Uterus (tissue), 4 donors: ENCODE data around the gene BGN. TPM values are rescaled to one million over a fixed set of nuclear protein-coding genes. Genes with fewer than 3 reads are reported as not detected.

Experiments
- DNase-seq, 2 donors: peaks; one replicate each; pipeline ENCODE4 v3.0.0-alpha.2; 2019 to 2020
- H3K27ac ChIP-seq, 2 donors: fragments of 200-600 bp; sonication (generic); 1 replicate in 1 of 2; 2 replicates in 1 of 2; pipeline ENCODE4 v1.5.1; 2016 to 2018
- H3K27me3 ChIP-seq, 2 donors: fragments of 200-600 bp; sonication (generic); one replicate each; pipeline ENCODE4 v1.5.1; 2018 to 2019; ENCODE audit warnings: control low read depth in 1 of 2
- H3K36me3 ChIP-seq, 2 donors: fragments of 200-600 bp; sonication (generic); one replicate each; pipeline ENCODE4 v1.5.1; 2019; ENCODE audit warnings: control low read depth in 1 of 2
- H3K4me1 ChIP-seq, 2 donors: fragments of 200-600 bp; sonication (generic); one replicate each; pipeline ENCODE4 v1.5.1; 2018 to 2019; ENCODE audit warnings: control low read depth in 1 of 2
- H3K4me3 ChIP-seq, 2 donors: fragments of 200-600 bp; sonication (generic); 1 replicate in 1 of 2; 2 replicates in 1 of 2; pipeline ENCODE4 v1.5.1; 2018 to 2019; ENCODE audit warnings: mild to moderate bottlenecking in 1 of 2
- H3K9me3 ChIP-seq, 2 donors: fragments of 200-600 bp; sonication (generic); one replicate each; pipeline ENCODE4 v1.5.1; 2019; ENCODE audit warnings: control low read depth in 1 of 2
- CTCF ChIP-seq, 4 experiments: fragments of 200-600 bp in 2 of 4; fragments of 450-650 bp in 2 of 4; sonication (generic) in 2 of 4; IDR thresholded peaks; one replicate each; pipeline ENCODE4 v1.5.1; 2016 to 2019; ENCODE audit warnings: antibody characterized with exemption in 4 of 4, mild to moderate bottlenecking in 2 of 4, moderate library complexity in 1 of 4
- POLR2A ChIP-seq, 2 donors: fragments of 450-650 bp; IDR thresholded peaks; one replicate each; pipeline ENCODE4 v1.6.1; 2016; ENCODE audit warnings: antibody characterized with exemption in 2 of 2, mild to moderate bottlenecking in 1 of 2, moderate library complexity in 1 of 2
- intact Hi-C: fragments of 100-400 bp; cut with DNase I; formaldehyde crosslinking; loops from one replicate; pipeline ENCODE4 v1.15.1; 2023; ENCODE audit warnings: low total_unique reads
- total RNA-seq, 4 donors: library from RNA; depleted of rRNA in 3 of 4; stranded (reverse); fragments of >200 nt in 3 of 4; gene quantifications; one replicate each; pipeline versions ENCODE4 v1.1.0 to v1.2.4, GENCODE V29; 2014 to 2023
- donor health status: DM: yes; HTN: yes; CAD: no.

BGN gene
- total RNA-seq, 4 donors from 2014 or later = 36.8 to 91.5 (median 50.0) TPM

- Histone ChIP-seq H3K27ac (no peak overlapping the region), H3K27me3 (no peaks in the 10 kb centered on the region), H3K9me3 (no peaks in the 10 kb centered on the region), H3K36me3 (no peaks in the 10 kb centered on the region), H3K4me1 (peaks cover 0 to 7% of the 10 kb centered on the region in 2 donors), H3K4me3 (no peak overlapping the region)
- intact Hi-C loops = no loop called here
- no peak for DNase-seq
- TF ChIP-seq POLR2A (IDR thresholded peaks at IDR 0.05) (no peak), CTCF (IDR thresholded peaks at IDR 0.05) (no peak)
Measured at GRCh38 chrX:153490217-153490930, 4.4 kb upstream of the BGN start.

- H3K27ac ChIP-seq = peak overlapping the region; percentile 21 to 24
- intact Hi-C loops = no loop called here
- no peaks in the 10 kb centered on the region for H3K36me3 ChIP-seq
- no peaks in the 10 kb centered on the region for H3K9me3 ChIP-seq
- no peak for DNase-seq
- H3K4me3 ChIP-seq = no peak overlapping the region
- TF ChIP-seq CTCF (IDR thresholded peaks at IDR 0.05) (no peak), POLR2A (IDR thresholded peaks at IDR 0.05) (no peak)
- H3K27me3 ChIP-seq = no peaks in the 10 kb centered on the region
- peaks cover 0 to 7% of the 10 kb centered on the region in 2 donors for H3K4me1 ChIP-seq
Measured at GRCh38 chrX:153491351-153491914, 3.3 kb upstream of the BGN start.

GRCh38 chrX:153491918-153492317 is 2.9 kb upstream of the BGN start:
- DNase-seq = no peak
- H3K27ac ChIP-seq = peak overlapping the region; percentile 21 to 24
- no peaks in the 10 kb centered on the region for H3K27me3 ChIP-seq
- peaks cover 0 to 7% of the 10 kb centered on the region in 2 donors for H3K4me1 ChIP-seq
- no peak overlapping the region for H3K4me3 ChIP-seq
- TF ChIP-seq CTCF (IDR thresholded peaks at IDR 0.05) (no peak), POLR2A (IDR thresholded peaks at IDR 0.05) (no peak)
- intact Hi-C loops = no loop called here
- H3K9me3 ChIP-seq = no peaks in the 10 kb centered on the region
- H3K36me3 ChIP-seq = no peaks in the 10 kb centered on the region

- Histone ChIP-seq H3K27me3 (no peaks in the 10 kb centered on the region), H3K27ac (no peak overlapping the region), H3K36me3 (no peaks in the 10 kb centered on the region), H3K4me1 (peaks cover 0 to 7% of the 10 kb centered on the region in 2 donors), H3K9me3 (no peaks in the 10 kb centered on the region), H3K4me3 (no peak overlapping the region)
- intact Hi-C loops = no loop called here
- DNase-seq = no peak
- no peak for TF ChIP-seq CTCF (IDR thresholded peaks at IDR 0.05)
- no peak for TF ChIP-seq POLR2A (IDR thresholded peaks at IDR 0.05)
Measured at GRCh38 chrX:153492543-153492942, 2.2 kb upstream of the BGN start.

GRCh38 chrX:153493085-153493484 is 1.7 kb upstream of the BGN start:
- intact Hi-C loops = no loop called here
- no peaks in the 10 kb centered on the region for H3K36me3 ChIP-seq
- no peaks in the 10 kb centered on the region for H3K27me3 ChIP-seq
- peaks cover 0 to 3% of the 10 kb centered on the region in 2 donors for H3K4me1 ChIP-seq
- H3K9me3 ChIP-seq = no peaks in the 10 kb centered on the region
- DNase-seq = no peak
- H3K4me3 ChIP-seq = no peak overlapping the region
- TF ChIP-seq POLR2A (IDR thresholded peaks at IDR 0.05) (no peak), CTCF (IDR thresholded peaks at IDR 0.05) (no peak)
- no peak overlapping the region for H3K27ac ChIP-seq
